Ascending aorta (tissue), 2 donors: ENCODE measurements around the gene LEMD3. TPM values are rescaled to one million over a fixed set of nuclear protein-coding genes. Genes with fewer than 3 reads are reported as not detected.

Source experiments
- DNase-seq, 2 donors: peaks; one replicate each; pipeline ENCODE4 v3.0.0-alpha.2; 2019; ENCODE audit warnings: low spot score in 2 of 2
- H3K27ac ChIP-seq, 2 donors: fragments of 200-600 bp; sonication (generic); one replicate each; pipeline ENCODE4 v1.5.1; 2016 to 2017; ENCODE audit warnings: mild to moderate bottlenecking in 1 of 2
- H3K27me3 ChIP-seq: fragments of 200-600 bp; sonication (generic); one replicate; pipeline ENCODE4 v1.5.1; 2017
- H3K36me3 ChIP-seq, 2 donors: fragments of 200-600 bp; sonication (generic); one replicate each; pipeline ENCODE4 v1.5.1; 2016
- H3K4me1 ChIP-seq, 2 donors: fragments of 200-600 bp; sonication (generic); one replicate each; pipeline ENCODE4 v1.5.1; 2016 to 2017; ENCODE audit warnings: mild to moderate bottlenecking in 1 of 2
- H3K4me3 ChIP-seq, 2 donors: fragments of 200-600 bp; sonication (generic); one replicate each; pipeline ENCODE4 v1.5.1; 2016 to 2017; ENCODE audit warnings: mild to moderate bottlenecking in 1 of 2
- H3K9me3 ChIP-seq, 2 donors: fragments of 200-600 bp; sonication (generic); one replicate each; pipeline ENCODE4 v1.5.1; 2016
- intact Hi-C: fragments of 100-400 bp; cut with DNase I; formaldehyde crosslinking; loops from one replicate; pipeline ENCODE4 v1.15.1; 2023
- total RNA-seq: library from RNA; depleted of rRNA; stranded (reverse); fragments of >200 nt; gene quantifications from one replicate; pipeline ENCODE4 v1.1.0, GENCODE V29; 2016
- TF ChIP-seq, protein P1 (sequence below), 3 experiments: fragments of 200-600 bp in 2 of 3; fragments of 450-650 bp in 1 of 3; sonication (generic) in 2 of 3; IDR thresholded peaks; one replicate each; pipeline ENCODE4 v1.5.1; 2016 to 2019; ENCODE audit warnings: antibody characterized with exemption in 3 of 3, mild to moderate bottlenecking in 1 of 3, moderate library complexity in 1 of 3

The LEMD3 gene
- total RNA-seq, 1 donor from 2014 or later = 10.6 TPM

GRCh38 chr12:65162609-65163008, 6.8 kb upstream of the LEMD3 start:
- TF ChIP-seq, protein P1, sequence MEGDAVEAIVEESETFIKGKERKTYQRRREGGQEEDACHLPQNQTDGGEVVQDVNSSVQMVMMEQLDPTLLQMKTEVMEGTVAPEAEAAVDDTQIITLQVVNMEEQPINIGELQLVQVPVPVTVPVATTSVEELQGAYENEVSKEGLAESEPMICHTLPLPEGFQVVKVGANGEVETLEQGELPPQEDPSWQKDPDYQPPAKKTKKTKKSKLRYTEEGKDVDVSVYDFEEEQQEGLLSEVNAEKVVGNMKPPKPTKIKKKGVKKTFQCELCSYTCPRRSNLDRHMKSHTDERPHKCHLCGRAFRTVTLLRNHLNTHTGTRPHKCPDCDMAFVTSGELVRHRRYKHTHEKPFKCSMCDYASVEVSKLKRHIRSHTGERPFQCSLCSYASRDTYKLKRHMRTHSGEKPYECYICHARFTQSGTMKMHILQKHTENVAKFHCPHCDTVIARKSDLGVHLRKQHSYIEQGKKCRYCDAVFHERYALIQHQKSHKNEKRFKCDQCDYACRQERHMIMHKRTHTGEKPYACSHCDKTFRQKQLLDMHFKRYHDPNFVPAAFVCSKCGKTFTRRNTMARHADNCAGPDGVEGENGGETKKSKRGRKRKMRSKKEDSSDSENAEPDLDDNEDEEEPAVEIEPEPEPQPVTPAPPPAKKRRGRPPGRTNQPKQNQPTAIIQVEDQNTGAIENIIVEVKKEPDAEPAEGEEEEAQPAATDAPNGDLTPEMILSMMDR (IDR thresholded peaks at IDR 0.05) = no peak
- H3K27ac ChIP-seq = no peak overlapping the region

DNA sequence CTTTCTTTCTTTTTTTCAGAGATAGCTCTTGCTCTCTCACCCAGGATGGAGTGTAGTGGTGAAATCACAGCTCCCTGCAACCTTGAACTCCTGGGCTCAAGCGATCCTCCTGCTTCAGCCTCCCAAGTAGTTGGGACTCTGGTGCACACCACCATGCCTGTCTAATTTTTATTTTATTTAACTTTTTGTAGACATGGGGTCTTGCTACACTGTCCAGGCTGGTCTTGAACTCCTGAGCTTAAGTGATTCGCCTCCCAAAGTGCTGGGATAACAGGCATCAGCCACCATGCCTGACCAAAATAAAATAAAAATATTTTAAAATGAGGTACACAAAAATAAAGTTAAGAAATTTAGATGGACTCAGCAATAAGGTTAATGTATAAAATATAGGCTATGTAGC, 5.1 kb upstream of the LEMD3 start:
- no peaks in the 10 kb centered on the region for H3K4me1 ChIP-seq
- no peaks in the 10 kb centered on the region for H3K9me3 ChIP-seq
- no peak overlapping the region for H3K27ac ChIP-seq
- H3K4me3 ChIP-seq = no peak overlapping the region
- intact Hi-C loops = loop anchor here (10.0 kb wide), 1 partner anchor 871 kb away; no protein-coding TSS in a partner anchor
- TF ChIP-seq, protein P1 (IDR thresholded peaks at IDR 0.05) = no peak
- H3K36me3 ChIP-seq = no peaks in the 10 kb centered on the region
- DNase-seq = no peak
- no peaks in the 10 kb centered on the region for H3K27me3 ChIP-seq

More at GRCh38 chr12:65162609-65163008, 6.8 kb upstream of the LEMD3 start:
- no peaks in the 10 kb centered on the region for H3K36me3 ChIP-seq
- intact Hi-C loops = loop anchor here (10.0 kb wide), 1 partner anchor 872 kb away; no protein-coding TSS in a partner anchor
- no peak overlapping the region for H3K4me3 ChIP-seq
- no peaks in the 10 kb centered on the region for H3K4me1 ChIP-seq
- no peak for DNase-seq
- H3K27me3 ChIP-seq = no peaks in the 10 kb centered on the region
- no peaks in the 10 kb centered on the region for H3K9me3 ChIP-seq

DNA sequence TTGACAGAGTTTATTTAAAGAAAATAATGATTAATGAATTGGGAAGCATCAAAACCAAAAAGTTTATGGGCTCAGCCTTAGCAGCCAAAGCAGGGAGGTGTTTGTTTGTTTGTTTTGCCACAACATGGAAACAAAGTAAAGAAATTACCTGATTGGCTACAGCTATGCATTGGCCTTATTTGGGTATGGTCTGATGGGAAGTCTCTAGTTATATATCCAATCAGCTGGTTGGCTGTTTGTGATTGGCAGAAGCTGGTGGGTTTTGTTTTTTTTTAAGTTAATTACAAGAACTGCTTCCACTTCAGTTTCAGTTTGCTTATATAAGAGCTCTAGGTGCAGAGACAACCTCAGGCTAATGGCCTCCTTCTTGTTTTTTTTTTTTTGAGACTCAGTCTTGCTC, 4.6 kb upstream of the LEMD3 start:
- Histone ChIP-seq H3K4me3 (no peak overlapping the region), H3K36me3 (no peaks in the 10 kb centered on the region), H3K27ac (no peak overlapping the region), H3K27me3 (no peaks in the 10 kb centered on the region), H3K9me3 (no peaks in the 10 kb centered on the region), H3K4me1 (no peaks in the 10 kb centered on the region)
- TF ChIP-seq, protein P1 (IDR thresholded peaks at IDR 0.05) = no peak
- intact Hi-C loops = loop anchor here (5.0 to 10.0 kb wide), 2 partner anchors 88 to 870 kb away; no protein-coding TSS in a partner anchor
- no peak for DNase-seq

DNA sequence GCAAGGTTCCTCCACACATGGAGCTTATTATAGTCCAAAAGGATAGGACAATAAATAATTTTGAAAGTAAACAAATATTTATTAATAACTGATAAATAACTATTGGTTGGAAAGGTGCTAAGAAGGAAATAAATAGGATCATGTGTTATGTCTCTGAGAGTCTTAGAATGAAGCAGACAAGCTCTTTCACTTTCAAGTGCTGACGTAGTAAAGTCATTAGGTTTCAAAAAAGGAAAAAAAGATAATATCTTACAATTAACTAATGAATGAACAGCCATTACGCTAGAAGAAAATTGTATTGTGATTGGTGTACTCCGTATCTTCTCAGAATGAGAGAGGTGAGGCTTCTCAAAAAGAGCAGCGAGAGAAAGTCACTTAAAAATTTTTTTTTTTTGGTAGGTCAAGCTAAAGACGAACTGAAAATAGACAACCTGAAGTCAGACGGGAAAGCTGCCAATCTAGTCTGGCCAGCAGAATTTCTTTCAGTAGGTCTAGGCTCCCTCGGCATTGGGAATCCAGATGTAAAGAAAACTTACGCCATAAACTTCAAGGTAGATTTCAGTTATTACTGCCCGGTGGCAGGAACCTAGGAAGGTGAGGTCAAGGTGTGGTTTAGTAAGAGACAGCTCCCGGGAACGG, 583 bp upstream of the LEMD3 start:
- DNase-seq = no peak
- no peaks in the 10 kb centered on the region for H3K27me3 ChIP-seq
- peaks cover 2 to 28% of the 10 kb centered on the region in 2 donors for H3K4me1 ChIP-seq
- TF ChIP-seq, protein P1 (IDR thresholded peaks at IDR 0.05) = no peak
- peak overlapping the region; percentile 97 to 99 for H3K27ac ChIP-seq
- H3K4me3 ChIP-seq = peak overlapping the region; percentile 79 to 89
- intact Hi-C loops = loop anchor here (5.0 to 10.0 kb wide), 2 partner anchors 84 to 866 kb away; no protein-coding TSS in a partner anchor
- no peaks in the 10 kb centered on the region for H3K36me3 ChIP-seq
- H3K9me3 ChIP-seq = no peaks in the 10 kb centered on the region

GRCh38 chr12:65170209-65170881, 962 bp downstream of the LEMD3 start:
- no peaks in the 10 kb centered on the region for H3K36me3 ChIP-seq
- DNase-seq = peak in 1 of 2 donors; percentile 78
- intact Hi-C loops = loop anchor here (1.0 to 5.0 kb wide), 2 partner anchors 62 to 108 kb away; partner anchors contain the start of gene MSRB3
- H3K9me3 ChIP-seq = no peaks in the 10 kb centered on the region
- TF ChIP-seq, protein P1 (IDR thresholded peaks at IDR 0.05) = no peak
- peak overlapping the region; percentile 79 to 89 for H3K4me3 ChIP-seq
- peak overlapping the region; percentile 97 to 99 for H3K27ac ChIP-seq
- H3K4me1 ChIP-seq = peaks cover 2 to 31% of the 10 kb centered on the region in 2 donors
- H3K27me3 ChIP-seq = no peaks in the 10 kb centered on the region
